GM12873 (cell line): Measurements from ENCODE around the gene ZKSCAN3.

ENCODE experiments used
- TF ChIP-seq, protein P1 (sequence below): IDR thresholded peaks from 2 replicates; pipeline ENCODE4 v1.5.1; 2012; ENCODE audit warnings: low read depth, mild to moderate bottlenecking, moderate library complexity, low read length, control low read depth; ENCODE audit not compliant: insufficient read depth; ENCODE audit errors: missing control alignments

The ZKSCAN3 gene

DNA sequence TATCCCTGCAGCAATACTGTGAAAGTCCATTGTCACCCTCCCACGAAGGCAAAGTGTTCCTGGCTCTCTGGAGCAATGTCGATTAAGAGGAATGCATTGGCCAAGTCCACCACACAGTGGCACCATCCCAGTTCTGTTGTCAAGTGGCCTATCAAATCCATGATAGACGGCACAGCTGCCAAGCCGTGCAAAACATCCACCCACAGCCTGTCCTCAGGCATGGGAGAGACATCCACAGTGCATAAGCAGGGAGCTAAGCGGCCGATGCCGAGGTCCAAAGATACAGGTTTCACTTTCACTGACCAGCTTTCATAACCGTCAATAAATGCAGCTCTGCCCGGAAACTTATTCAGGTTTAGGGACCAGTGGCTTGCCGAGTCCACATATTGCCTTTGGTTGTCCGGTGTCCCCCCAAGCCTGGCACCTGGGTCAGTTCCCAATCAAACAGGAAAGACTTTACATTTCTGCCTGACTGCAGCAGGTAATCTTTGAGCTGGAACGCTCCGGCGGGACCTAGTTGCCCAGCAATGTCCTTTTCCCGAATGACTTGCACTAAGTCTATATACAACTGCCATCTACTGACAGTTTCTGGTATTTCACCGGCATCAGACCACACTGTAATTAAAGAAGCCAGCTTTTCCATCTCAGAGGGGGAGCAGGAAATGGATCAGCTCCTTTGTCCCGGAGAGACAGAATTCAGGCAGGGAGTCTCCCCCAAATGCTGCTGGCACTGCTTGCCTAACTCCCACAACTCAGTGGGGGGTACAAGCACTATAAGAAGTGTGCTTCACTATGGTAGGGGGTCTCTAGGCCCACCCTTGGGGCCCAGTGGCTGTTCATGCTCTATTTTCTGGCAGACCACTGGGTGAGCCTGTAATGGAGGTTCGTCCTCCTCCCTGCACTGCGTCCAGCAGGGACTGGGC lies 6.3 kb downstream of the ZKSCAN3 start:
- TF ChIP-seq, protein P1, sequence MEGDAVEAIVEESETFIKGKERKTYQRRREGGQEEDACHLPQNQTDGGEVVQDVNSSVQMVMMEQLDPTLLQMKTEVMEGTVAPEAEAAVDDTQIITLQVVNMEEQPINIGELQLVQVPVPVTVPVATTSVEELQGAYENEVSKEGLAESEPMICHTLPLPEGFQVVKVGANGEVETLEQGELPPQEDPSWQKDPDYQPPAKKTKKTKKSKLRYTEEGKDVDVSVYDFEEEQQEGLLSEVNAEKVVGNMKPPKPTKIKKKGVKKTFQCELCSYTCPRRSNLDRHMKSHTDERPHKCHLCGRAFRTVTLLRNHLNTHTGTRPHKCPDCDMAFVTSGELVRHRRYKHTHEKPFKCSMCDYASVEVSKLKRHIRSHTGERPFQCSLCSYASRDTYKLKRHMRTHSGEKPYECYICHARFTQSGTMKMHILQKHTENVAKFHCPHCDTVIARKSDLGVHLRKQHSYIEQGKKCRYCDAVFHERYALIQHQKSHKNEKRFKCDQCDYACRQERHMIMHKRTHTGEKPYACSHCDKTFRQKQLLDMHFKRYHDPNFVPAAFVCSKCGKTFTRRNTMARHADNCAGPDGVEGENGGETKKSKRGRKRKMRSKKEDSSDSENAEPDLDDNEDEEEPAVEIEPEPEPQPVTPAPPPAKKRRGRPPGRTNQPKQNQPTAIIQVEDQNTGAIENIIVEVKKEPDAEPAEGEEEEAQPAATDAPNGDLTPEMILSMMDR = peak; percentile 76

DNA sequence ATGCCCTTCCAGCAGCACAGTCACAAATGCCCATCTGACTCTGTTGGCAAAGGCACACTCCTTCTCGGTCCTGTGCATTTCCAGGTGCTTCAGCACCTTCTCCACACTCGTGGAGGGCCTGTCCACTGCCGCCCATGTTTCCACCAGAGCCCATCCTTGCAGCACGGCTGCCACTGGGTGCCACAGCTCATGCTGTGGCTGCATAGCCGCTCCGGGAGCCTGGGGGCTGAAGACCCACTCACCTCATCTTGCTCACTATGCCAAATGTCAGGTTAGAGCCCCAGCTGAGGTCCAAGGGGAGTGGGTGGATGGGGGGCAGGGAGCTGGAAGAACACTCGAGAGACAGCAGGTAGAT lies 6.9 kb downstream of the ZKSCAN3 start:
- TF ChIP-seq, protein P1 = no peak

DNA sequence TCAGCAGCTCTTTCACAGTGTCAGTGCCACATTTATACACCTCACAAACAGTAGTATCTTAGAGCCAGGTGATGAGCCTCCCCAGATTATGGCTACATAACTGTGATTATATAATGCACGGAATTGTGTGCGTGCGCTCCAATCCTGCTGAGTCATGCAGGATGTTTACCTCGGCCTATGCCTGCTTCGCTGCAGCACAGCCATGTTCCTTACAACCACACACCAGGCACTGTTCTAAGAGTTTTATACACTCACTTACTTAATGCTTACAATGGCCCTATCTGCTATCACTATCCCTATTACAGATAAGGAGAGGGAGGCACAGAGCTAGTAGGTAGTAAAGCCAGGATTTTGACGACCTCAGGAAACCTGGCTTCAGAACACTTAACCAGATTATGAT lies 7.3 kb downstream of the ZKSCAN3 start:
- TF ChIP-seq, protein P1 = no peak

DNA sequence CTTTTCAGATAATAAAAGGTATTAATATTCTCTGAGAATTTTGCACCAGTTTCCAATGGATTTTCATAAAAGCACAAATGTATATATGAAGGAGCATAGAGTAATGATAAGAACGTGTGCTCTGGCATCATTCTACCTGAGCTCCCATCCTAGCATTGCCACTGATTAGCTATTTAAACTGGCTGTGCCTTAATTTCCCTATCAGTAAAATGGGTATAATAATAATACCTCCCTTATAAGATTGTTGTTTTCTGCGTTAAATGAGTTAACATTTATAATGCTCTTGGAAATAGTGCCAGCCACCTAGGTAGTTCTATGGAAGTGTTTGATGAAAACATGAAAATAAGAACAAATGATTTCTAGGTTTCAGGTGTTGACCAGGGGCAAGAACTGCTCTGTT lies 11.2 kb downstream of the ZKSCAN3 start:
- TF ChIP-seq, protein P1 = no peak

DNA sequence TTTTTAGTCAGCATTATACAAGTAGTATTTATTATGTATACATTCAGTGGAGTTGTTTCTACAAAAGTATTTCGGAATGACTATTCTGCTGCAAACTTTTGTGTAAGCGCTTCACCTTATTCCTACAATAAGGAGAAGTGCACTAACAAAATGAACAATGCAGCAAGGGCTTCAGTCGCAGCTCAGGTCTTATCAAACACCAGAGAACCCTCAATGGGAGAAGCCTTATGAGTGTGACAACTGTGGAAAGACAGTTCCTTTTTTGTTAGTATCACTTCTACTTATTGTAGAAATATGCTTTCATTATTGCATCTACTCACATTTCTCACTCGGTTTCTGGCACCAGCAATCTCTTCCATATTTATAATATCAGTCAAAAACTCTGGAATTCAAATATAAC lies 18.8 kb downstream of the ZKSCAN3 start:
- TF ChIP-seq, protein P1 = no peak

DNA sequence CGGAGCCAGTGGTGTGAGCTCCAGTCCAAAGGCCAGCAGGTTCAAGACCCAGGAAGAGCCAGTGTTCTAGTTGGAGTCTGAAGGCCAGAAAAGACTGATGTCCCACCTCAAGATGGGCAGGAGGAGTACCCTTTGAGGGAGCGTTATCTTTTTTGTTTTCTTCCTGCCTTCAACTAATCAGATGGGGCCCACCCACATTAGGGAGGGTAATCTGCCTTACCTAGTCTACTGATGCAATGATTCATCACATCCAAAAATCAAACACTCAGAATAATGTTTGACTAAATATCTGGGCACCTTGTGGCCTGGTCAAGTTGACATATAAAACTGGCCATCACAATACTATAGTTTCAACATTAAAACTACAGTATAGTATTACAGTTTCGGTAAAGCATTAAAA lies 19.7 kb downstream of the ZKSCAN3 start:
- TF ChIP-seq, protein P1 = no peak

DNA sequence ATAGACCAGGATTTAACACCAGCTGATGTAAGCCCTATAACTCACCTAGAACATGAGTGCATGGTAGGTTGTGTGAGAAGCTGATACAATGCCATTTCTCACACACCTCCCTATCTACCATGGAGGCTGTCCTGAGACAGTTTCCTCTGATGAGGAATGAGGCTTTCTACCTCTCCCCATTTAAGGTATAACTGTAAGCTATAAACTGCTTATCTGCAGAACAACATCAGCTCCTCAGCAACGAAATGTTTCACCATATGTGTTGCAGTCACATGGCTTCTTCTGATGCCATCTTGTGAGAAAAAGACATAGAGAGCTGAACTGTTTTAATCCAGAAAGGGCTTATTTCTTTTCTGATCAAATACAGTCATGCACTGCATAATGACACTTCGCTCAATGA lies 20.7 kb downstream of the ZKSCAN3 start:
- TF ChIP-seq, protein P1 = no peak
